KG1 (cell line): ENCODE measurements around the gene HPGDS.
"Not testable (repeated sequence)": the region's sequence is repeated elsewhere in the genome, so short reads cannot be mapped to it uniquely, and the experiment has no call there.

Experiments
- DNase-seq: peaks from one replicate; lab custom pipeline; 2025; lab: John Stamatoyannopoulos, UW

HPGDS gene

DNA sequence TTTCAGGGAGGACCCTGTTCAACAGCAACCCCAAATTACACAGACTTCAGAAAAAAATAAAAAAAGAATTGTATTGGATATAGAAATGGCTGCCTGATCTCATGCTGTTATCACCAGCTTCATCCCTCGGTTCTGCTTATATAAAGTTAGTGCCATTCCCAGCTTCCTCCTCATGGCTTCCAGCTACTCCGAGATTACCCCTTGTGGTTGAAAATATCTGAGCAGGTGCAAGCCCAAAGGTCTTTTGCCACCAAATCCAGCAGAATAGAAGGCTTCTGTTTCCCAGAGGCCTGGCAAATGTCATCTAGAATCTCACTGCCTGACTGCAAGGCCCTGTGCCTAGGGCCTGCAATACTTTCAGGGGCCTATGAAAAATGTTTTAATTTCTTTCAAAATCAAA lies 13.8 kb upstream of the HPGDS start:
- no peak for DNase-seq

DNA sequence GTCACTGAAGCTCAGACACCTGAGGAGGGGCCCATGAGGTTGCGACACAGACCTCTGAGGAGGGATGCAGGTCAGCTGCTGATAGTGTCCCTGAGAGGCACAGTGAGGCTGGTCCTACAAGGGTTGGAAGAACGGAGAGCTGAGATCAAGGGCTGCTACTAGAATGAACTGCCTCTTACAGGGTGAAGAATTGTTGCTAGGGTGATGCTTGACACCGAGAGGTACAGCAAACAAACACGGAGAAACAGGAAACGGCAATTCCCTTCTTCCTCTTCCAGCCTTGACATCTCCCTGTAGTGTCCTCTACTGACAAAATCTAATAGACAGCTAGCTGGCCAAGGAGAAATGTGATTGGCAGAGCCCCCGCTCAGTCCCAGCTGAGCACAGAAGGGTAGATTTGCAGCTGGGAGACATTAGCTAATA lies 11.8 kb upstream of the HPGDS start:
- DNase-seq: no peak

DNA sequence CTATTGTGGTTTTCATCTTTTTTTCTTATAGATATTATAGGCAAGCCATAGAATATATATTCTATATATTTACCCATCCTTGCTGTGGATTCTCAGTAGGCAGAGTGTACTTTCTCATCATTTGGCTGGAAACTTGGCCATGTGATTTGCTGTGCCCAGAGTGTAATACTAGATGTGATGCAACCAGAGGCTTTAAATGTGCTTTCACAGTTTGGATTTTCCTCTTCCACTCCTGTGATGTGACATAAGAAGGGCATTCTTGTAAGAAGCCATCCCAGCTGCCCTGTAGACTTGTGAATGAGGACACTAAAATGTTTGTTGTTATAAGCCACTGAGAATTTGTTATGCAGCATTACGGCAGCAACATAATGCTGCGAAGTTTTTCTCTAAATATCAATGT lies 10.4 kb upstream of the HPGDS start:
- DNase-seq: no peak

DNA sequence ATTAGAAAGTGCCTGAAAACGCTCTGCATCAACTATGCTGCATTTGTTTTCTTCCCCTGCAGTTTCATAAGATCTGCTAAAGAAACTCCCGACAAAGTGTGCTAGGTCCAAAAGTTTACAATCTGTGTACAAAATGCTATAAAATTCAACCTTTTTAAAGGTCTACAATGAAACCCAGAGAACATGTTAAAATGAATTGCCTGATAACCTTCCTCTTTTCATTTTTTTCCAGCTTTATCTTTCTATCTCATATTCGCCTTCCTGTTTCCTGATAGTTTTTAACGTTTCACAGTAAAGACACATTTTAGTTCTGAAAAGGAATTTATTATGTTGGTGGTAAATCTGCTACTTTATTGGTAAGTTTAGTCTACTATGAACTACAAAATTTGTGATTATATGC lies 9.5 kb upstream of the HPGDS start:
- no peak for DNase-seq

DNA sequence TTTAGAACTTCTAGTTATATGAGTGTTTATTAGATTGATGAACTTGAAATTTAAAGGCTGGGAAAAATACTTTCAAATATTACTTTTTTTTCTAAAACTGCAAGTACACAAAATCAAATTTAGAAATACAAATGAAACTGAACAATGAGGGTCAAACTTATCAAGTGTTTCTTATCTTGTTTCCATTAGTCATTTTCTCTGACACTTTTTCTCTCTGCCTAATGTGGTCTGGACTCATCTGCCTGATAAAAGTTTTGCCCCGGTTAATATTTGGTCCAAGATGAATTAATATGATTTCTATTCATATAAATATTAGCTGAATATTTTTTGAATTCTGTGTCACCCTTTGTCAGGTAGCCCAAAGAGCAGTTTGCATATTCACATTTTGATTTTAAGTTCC lies 8.7 kb upstream of the HPGDS start:
- no peak for DNase-seq

DNA sequence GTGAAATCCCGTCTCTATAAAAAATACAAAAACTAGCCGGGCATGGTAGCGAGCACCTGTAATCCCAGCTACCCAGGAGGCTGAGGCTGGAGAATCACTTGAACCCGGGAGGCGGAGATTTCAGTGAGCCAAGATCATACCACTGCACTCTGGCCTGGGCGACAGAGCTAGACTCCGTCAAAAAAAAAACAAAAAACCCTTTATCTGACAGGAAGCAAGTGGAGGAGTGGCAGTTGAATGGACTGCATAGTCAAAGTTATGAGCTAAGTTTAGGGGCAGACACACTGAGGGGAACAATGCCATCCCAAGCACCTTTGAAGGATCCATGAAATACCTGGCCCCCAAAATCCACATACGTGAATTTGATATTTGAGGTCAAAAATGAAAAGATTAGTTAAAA lies 7.5 kb upstream of the HPGDS start:
- no peak for DNase-seq

DNA sequence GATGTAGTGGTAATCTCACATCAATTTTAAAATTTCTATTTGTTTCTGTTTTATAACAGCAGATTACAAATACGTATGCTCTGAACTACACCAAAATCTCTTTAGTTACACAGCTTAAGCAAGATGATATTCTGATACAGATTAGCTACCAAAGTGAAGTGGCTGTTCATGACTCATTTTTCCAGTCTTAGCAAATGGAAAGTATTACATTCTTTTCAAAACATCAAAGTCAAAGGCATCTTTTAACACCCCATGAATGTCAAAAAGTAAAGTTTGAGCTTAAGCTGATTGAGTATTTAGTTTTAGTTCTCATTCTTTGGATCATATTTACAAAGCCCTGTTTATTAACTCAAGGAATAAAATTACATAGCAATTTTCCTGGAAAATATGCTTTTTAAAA lies 6.6 kb upstream of the HPGDS start:
- no peak for DNase-seq

DNA sequence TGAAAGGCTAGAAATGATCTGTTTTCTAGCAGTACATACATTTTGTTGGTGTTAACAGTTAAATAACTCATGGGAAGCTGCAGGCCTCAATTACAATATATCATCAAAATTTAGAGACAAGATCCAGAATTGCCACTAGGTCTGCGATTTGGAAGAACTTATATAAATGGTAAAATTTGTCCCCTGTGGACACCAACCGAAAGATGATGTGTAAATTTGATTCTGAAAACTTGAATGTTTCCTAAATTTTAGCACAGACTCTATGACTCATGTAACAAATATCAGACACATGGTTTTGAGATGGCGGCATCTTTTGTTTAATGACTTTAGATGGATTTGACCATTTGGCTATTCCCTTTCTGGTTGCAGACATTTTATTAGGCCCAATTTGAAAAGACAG lies 6.0 kb upstream of the HPGDS start:
- DNase-seq: no peak

DNA sequence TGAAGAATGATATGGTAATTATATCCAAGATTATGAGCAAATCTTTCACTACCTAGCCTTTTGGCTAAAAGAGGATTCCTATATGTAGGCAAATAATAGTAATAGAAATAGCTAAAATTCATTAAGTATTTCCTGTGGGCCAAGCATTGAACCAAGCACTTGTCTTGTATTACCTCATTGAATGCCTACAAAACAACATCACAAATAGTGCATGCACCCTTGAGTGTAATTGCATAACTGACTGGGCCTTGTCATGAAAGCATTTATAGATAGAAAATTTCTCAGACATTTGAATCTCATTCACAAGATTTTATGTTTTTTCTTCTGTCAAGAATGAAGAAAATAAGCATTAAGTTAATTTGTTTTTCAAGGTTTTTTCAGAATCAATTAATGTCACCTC lies 3.9 kb upstream of the HPGDS start:
- DNase-seq: no peak

DNA sequence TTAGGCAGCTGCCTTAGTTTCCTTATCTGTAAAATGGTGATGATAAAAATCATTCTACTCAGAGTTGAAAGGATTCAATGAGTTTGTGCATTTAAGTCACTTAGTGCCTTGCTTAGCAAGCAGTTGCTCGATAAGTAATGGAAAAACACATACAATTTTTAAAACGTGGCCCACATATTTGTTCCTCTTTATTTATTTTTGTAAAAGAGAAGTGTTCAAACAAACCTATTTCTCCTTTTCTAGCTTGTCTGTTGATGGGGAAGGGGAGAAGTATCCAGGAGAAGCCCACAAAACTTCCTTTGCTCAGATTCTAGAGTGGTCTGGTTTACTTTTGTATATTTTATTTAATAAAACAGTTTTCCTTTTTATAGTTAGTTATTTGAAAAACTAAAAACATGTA lies 3.3 kb upstream of the HPGDS start:
- DNase-seq: no peak

DNA sequence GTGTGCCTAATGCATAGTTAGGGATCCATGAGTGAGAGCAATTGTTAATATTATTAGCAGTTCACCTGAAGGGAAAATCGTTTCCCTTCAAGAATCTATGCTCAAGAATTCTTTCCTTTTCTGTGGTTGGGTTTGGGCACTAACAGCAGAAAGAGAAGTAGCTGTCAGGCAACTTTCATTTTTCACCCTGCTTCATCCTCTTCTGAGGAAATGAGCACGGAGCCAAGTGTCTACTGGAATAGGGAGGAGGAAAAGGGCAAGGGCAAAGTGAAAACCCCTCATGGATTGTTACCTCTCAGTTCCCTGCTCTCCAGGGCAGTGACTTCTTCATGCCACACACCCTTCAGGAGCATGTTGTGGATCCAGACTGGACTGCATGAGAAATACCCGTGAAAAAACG lies 2.6 kb upstream of the HPGDS start:
- DNase-seq: peak; percentile 35

DNA sequence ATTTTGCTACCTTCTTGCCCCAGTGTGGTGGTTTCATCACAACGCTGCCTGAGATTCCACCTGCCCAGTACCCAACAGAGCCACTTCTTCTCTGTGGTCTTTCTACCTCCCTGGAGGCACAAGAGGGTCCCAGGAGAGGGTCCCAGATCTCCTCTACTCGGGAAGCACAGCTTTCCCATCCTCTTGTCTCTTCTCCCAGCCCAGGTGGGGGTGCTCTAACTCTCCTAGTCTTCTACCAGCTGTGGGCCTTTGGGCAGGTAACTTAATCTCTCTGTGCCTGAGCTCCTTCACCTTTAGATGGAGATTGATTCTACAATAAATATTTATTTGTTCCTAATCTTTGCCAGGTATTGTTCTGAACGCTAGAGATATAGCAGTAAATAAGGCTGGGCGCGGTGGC lies 1.8 kb upstream of the HPGDS start:
- no peak for DNase-seq

DNA sequence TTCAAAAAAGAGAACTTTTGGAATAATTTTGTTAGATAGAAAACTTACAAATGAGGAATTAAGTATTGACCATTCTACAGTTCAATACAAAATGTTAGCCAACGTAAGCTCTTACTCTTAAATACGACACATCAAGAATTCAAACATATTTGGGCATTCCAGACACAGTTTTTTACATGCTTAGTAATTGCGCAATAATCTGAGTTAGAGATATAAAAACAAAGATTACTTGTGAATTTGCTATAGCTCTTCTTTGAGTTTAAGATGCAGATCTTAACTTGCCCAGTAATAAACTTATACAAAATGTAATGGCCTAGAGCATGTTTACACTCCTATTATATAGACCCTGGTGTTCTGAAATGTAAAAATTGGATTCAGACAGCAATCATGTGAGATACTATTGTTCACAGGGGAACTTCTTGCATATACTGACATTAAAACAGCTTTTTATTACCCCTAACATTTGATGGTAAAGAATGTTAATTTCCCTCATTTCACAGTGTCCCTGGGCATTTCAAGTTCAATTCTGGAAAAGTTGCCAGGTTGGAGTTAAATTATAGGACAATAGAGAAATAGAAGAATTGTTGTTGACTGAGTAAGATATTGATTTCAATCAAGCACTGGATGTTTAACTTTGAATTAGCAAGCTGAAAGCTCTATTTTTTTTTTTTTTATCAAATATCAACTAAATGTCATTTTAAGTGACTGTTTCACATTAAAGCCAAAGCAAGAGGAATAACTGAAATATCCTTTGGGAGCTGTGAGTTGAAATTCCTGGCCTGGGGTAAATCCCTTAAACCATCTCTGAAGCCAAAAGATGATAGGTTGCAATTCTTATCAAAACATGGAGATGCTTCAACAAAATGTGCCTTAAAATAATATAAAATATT lies 910 bp downstream of the HPGDS start:
- no peak for DNase-seq

DNA sequence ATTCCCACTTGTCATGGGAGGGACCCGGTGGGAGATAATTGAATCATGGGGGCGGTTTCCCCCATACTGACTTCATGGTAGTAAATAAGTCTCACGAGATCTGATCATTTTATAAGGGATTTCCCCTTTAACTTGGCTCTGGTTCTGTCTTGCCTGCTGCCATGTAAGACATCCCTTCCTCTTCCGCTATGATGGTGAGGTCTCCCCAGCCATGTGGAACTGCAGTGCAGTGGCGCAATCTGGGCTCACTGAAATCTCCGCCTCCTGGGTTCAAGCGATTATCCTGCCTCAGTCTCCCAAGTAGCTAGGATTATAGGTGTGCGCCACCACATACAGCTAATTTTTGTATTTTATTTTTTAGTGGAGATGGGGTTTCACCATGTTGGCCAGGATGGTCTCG lies 2.9 kb downstream of the HPGDS start:
- DNase-seq: peak; percentile 24

DNA sequence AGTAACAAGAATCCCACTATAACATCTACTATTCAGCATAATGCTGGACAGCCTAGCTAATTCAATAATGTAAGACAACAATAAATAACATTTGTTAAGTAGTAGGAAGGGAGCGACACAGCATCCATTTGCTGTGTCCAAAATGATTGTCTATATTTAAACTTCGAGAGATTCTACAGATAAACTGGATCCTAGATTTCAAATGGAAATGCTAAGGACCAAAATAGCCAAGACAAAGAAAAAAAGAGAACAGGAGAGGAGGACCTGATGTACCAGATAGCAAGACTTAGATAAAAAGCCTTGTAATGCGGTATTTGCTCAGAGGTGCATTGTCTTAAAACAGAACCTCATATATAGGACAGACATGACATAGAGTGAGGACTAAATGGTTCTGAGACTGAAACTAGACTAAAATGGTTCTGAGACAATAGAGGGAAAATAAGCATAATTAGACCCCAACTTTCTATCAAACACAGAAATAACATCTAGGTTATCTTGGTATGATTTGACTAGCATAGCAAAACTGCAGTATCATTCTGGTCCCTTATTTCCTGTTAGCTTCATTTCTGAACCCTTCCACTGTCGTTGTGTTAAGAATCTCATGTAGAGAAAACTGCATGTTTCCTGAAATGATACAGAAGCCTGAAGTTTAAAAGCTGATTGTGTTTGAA lies 3.8 kb downstream of the HPGDS start:
- no peak for DNase-seq

DNA sequence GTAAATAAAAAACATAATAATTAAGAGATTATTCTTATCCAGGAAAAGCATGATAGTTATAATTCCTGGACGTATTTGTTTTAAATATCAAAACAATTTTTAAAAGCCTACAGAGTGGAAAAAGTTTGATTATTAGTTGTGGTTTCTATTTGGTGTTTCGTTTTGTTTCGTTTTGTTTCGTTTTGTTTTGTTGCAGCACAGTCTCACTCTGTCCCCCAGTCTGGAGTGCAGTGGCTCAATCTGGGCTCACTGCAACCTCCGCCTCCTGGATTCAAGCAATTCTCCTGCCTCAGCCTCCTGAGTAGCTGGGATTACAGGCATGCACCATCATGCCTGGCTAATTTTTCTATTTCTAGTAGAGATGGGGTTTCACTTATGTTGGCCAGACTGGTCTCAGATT lies 5.8 kb downstream of the HPGDS start:
- not testable (repeated sequence) for DNase-seq

DNA sequence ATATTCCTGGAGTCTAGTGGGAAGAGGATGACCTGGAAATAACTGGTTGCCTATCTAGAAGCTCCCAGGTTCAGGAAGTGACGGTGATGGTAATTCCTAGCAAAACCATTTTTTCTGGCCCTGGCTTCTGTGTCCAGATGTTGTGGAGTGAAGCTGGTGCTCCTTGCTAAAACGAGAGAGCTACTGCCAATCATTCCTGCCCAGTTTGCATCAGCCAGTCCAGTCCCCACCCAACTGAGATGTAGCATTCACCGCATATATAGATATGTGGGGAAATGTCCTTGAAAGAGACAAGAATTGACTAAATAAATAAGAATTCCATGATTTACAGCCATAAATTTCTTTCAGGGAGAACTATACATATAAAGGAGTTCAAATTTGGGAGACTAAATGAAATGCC lies 6.3 kb downstream of the HPGDS start:
- no peak for DNase-seq

DNA sequence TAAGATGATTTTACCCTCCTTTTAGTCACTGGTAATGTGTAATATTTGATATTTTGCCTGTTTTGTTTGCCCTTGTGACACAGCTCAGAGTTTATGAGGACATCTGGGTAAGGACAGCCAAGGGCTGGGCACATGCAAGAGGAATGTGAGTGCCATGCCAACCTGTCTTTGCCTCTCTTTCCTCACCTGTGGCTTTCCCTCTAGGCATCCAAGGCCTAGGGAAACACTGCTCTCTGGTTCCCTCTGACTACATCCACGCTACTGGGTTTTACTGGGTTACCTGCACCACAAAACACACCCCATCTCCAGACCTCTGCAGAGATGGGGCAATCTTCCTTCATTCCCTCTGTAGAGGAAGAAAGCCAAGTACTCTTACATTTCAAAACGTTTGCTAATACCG lies 7.7 kb downstream of the HPGDS start:
- no peak for DNase-seq

DNA sequence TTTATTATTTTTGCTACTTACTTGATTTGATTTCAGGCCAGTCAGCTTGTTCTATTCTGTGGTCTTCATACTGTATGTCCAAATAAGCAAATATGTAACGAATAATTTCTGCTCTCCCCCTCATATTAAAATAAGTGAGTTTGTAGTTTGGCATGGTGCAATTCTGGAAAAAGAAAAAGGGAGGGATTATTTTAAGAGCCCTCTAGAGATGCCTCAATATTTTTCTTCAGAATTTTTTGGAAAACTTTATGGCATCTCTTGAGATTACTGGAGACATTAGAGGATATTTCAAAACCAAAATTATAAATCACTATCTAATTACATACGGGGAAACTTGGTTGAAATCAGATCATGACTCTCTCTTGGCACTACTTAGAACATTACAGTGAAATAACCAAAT lies 8.2 kb downstream of the HPGDS start:
- DNase-seq: no peak

DNA sequence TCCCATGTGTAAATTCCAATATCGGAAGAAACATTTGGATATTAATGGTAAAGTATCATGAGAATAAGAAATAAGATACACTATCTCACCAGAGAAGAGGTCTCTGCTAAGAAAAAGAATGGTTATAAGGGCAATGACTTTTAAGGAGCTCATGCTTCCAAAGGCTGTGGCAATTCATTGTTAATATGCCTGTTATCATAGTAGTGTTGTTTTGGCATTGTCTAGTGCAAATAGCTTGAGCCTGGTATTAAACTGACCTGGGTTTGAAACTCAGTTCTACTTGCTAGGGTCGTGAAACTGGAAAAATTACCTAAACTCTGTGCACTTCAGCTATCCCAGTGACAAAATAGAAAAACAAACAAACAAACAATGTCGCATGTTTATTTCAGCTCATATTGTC lies 8.8 kb downstream of the HPGDS start:
- DNase-seq: no peak

DNA sequence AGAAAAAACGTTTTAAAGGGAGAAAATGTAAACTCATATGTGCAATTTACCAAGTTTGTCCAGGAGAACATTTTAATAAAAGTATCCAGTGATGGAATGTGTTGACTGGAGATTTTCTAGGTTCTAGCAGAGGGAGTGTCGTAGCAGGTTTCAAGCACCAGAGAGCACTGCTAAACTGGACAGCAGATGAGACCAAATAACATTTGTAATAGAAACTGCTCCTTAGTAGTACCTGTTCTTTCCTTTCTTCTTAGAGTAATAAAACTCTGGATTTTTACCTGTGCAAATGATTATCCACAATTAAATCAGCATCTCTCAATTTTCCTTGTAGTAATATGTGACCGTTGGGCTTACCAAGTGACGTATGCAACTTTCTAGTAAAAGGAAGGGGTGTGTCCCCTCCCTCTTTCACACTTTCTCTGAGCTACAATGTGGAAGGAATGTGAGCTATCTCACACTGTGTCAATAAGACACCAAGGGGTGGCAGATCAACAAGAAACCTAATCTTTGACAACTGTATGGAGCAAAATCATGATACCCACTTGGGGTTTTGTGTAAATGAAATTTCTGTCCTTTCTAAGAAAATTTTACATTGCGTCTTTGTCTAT lies 9.5 kb downstream of the HPGDS start:
- DNase-seq: no peak

DNA sequence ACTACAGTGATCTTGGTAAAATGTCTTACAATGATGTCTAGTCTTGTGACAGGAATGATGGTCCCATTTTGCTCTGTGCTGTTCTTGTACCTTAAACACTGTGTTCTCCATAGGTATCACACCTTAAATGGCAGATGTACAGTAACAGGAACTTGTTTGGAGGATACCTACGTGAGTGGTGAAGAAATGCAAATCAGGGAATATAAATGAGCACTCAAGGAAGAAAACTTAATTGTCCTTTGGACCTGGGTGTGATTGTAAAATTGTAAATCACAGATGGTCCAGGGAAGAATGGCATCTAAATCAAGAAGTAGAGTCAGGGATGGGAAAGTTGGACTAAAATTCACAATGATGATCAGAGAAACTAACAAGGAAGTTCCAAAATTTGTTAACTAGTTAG lies 12.7 kb downstream of the HPGDS start:
- DNase-seq: no peak

DNA sequence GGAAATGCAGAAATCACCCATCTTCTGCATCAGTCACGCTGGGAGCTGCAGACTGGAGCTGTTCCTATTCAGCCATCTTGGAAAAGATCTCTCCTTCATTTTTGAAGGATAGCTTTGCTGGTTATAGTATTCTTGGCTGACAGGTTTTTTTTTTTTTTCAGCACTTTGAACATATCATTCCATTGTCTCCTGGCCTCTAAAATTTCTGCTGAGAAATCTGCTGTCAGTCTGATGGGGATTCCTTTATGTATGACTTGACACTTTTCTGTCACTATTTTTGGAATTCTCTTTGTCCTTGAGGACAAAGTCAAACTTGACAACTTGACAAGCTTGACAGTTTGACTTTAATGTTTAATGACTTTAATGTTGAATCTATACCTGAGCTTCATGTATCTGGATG lies 16.8 kb downstream of the HPGDS start:
- DNase-seq: no peak
